ENCODE measurements around the gene SLC15A2. TPM values are rescaled to one million over a fixed set of nuclear protein-coding genes. Genes with fewer than 3 reads are reported as not detected.

Gene SLC15A2
- total RNA-seq, 2 donors from 2014 or later = 0.73 to 2.1 TPM

DNA sequence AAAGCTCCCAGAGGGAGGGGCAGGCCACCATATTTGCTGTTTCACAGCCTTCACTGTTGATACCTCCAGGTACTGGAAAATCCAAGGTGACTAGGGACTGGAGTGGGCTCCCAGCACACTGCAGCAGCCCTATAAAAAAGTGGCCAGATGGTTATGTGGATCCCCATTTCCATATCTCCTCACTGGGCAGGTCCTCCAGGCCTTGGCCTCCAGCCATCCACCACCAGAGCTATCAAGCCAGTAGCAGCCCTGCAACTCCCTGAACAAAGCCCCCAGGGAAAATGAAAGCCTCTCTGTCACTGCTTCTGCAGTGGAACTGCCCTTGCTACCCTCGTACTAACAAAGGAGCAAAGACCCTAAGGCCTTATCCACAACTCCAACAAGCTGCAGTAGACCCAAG, 69.4 kb downstream of the SLC15A2 start:
- TF ChIP-seq, protein P1, sequence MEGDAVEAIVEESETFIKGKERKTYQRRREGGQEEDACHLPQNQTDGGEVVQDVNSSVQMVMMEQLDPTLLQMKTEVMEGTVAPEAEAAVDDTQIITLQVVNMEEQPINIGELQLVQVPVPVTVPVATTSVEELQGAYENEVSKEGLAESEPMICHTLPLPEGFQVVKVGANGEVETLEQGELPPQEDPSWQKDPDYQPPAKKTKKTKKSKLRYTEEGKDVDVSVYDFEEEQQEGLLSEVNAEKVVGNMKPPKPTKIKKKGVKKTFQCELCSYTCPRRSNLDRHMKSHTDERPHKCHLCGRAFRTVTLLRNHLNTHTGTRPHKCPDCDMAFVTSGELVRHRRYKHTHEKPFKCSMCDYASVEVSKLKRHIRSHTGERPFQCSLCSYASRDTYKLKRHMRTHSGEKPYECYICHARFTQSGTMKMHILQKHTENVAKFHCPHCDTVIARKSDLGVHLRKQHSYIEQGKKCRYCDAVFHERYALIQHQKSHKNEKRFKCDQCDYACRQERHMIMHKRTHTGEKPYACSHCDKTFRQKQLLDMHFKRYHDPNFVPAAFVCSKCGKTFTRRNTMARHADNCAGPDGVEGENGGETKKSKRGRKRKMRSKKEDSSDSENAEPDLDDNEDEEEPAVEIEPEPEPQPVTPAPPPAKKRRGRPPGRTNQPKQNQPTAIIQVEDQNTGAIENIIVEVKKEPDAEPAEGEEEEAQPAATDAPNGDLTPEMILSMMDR (conservative IDR thresholded peaks at IDR 0.05) = no peak
- no peak for DNase-seq
- H3K36me3 ChIP-seq (ENCODE audit: control insufficient read depth, insufficient read depth, low read length) = no peaks in the 10 kb centered on the region
- H3K4me3 ChIP-seq (ENCODE audit: low read length) = no peak overlapping the region
- H3K4me1 Mint-ChIP-seq = no peaks in the 10 kb centered on the region
- no peaks in the 10 kb centered on the region for H3K36me3 Mint-ChIP-seq (ENCODE audit: low read depth)
- no peak overlapping the region for H3K27ac Mint-ChIP-seq
- H3K4me1 ChIP-seq (ENCODE audit: control insufficient read depth, insufficient read depth, low read length) = no peaks in the 10 kb centered on the region
- 85% methylated on average over 1 of the region's 1 CpG; no CpG with 5 or more reads in 1 of the 2 experiments for WGBS, 2 experiments (ENCODE audit: insufficient coverage in 1 of 2, insufficient read length in 1 of 2)
- no peaks in the 10 kb centered on the region for H3K27me3 ChIP-seq (ENCODE audit: control insufficient read depth, insufficient read depth, low read length, poor library complexity, severe bottlenecking)
- H3K9me3 Mint-ChIP-seq = no peaks in the 10 kb centered on the region
- H3K9me3 ChIP-seq (ENCODE audit: control insufficient read depth, low read length) = peaks cover 3% of the 10 kb centered on the region
- H3K27me3 Mint-ChIP-seq (ENCODE audit: insufficient read depth) = no peaks in the 10 kb centered on the region
- H3K4me3 Mint-ChIP-seq = no peak overlapping the region
- H3K9ac ChIP-seq (ENCODE audit: extremely low read depth, low read length, poor library complexity, severe bottlenecking) = no peak overlapping the region
- no peak overlapping the region for H3K27ac ChIP-seq (ENCODE audit: low read depth, low read length)

DNA sequence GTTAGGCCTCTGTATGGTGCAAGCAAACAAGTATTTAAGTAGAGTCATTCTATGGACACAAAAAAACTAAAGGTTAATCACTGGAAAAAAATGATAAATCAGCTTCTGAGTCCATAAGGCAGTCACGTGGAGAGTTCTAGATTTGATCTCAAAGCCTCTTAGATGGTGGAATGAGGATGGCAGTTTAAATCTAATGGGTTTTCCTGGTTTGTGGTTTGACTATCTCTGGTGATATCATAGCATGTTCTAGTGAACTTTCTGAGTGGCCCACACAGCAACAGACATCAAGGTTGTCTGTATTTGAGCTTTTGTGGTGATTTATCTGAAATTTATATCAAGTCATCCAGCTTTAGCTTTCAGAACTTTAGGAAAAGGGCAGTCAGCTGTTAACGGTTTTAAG, 75.4 kb downstream of the SLC15A2 start:
- H3K36me3 Mint-ChIP-seq (ENCODE audit: low read depth) = peaks cover 1% of the 10 kb centered on the region
- no peak overlapping the region for H3K27ac ChIP-seq (ENCODE audit: low read depth, low read length)
- H3K9me3 Mint-ChIP-seq = peaks cover 15% of the 10 kb centered on the region
- no peaks in the 10 kb centered on the region for H3K4me1 ChIP-seq (ENCODE audit: control insufficient read depth, insufficient read depth, low read length)
- H3K4me3 ChIP-seq (ENCODE audit: low read length) = peak overlapping the region; percentile 50
- H3K9ac ChIP-seq (ENCODE audit: extremely low read depth, low read length, poor library complexity, severe bottlenecking) = no peak overlapping the region
- H3K27ac Mint-ChIP-seq = no peak overlapping the region
- no peak for DNase-seq
- H3K4me1 Mint-ChIP-seq = peaks cover 3% of the 10 kb centered on the region
- no peaks in the 10 kb centered on the region for H3K36me3 ChIP-seq (ENCODE audit: control insufficient read depth, insufficient read depth, low read length)
- H3K27me3 Mint-ChIP-seq (ENCODE audit: insufficient read depth) = no peaks in the 10 kb centered on the region
- WGBS, 2 experiments (ENCODE audit: insufficient coverage in 1 of 2, insufficient read length in 1 of 2) = 75 to 88% methylated on average over 1 to 2 of the region's 2 CpGs
- H3K9me3 ChIP-seq (ENCODE audit: control insufficient read depth, low read length) = peaks cover 20% of the 10 kb centered on the region
- TF ChIP-seq, protein P1 (conservative IDR thresholded peaks at IDR 0.05) = no peak
- H3K4me3 Mint-ChIP-seq = no peak overlapping the region
- no peaks in the 10 kb centered on the region for H3K27me3 ChIP-seq (ENCODE audit: control insufficient read depth, insufficient read depth, low read length, poor library complexity, severe bottlenecking)

DNA sequence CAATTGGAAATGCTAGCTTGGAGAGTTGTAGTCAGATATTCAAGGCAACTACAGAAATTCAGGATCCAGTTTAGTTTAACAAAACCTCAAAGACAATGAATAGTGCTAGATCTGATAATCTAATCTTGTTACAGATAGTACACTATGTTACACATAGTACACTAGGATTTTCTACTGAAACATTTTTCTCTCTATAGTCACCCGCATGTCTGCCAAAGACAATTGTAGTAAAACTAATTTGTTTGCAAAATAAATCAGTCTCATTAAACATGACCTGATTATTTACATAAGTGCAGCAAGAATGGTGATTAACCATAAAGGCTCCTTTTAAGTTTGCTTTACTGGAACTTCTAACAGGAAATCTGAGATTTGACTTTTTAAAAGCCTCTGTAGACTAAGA, 75.8 kb downstream of the SLC15A2 start:
- 100% methylated on average over 1 of the region's 1 CpG for WGBS, 2 experiments (ENCODE audit: insufficient coverage in 1 of 2, insufficient read length in 1 of 2)
- no peaks in the 10 kb centered on the region for H3K27me3 Mint-ChIP-seq (ENCODE audit: insufficient read depth)

More for the DNA sequence above, 75.8 kb downstream of the SLC15A2 start:
- H3K27ac ChIP-seq (ENCODE audit: low read depth, low read length) = no peak overlapping the region
- no peaks in the 10 kb centered on the region for H3K27me3 ChIP-seq (ENCODE audit: control insufficient read depth, insufficient read depth, low read length, poor library complexity, severe bottlenecking)
- no peak for DNase-seq
- peaks cover 3% of the 10 kb centered on the region for H3K4me1 Mint-ChIP-seq
- H3K27ac Mint-ChIP-seq = no peak overlapping the region
- H3K9ac ChIP-seq (ENCODE audit: extremely low read depth, low read length, poor library complexity, severe bottlenecking) = no peak overlapping the region
- no peaks in the 10 kb centered on the region for H3K36me3 ChIP-seq (ENCODE audit: control insufficient read depth, insufficient read depth, low read length)
- no peak overlapping the region for H3K4me3 Mint-ChIP-seq
- peak overlapping the region; percentile 50 for H3K4me3 ChIP-seq (ENCODE audit: low read length)
- H3K9me3 Mint-ChIP-seq = peaks cover 19% of the 10 kb centered on the region
- TF ChIP-seq, protein P1 (conservative IDR thresholded peaks at IDR 0.05) = no peak
- peaks cover 24% of the 10 kb centered on the region for H3K9me3 ChIP-seq (ENCODE audit: control insufficient read depth, low read length)
- H3K36me3 Mint-ChIP-seq (ENCODE audit: low read depth) = peaks cover 5% of the 10 kb centered on the region
- no peaks in the 10 kb centered on the region for H3K4me1 ChIP-seq (ENCODE audit: control insufficient read depth, insufficient read depth, low read length)

Measured in endodermal cell (in vitro differentiated cells).